GM19035 (cell line): ENCODE data around the gene COL12A1.

Experiments
- ATAC-seq: cut with Tn5 transposase; IDR thresholded peaks from one replicate; pipeline ENCODE4 v1.9.1; 2021; ENCODE audit not compliant: unreplicated experiment

COL12A1 gene

GRCh38 chr6:75180864-75181263 is 25.0 kb downstream of the COL12A1 start:
- ATAC-seq, result no peak

GRCh38 chr6:75178757-75179156 is 27.1 kb downstream of the COL12A1 start:
- ATAC-seq, result no peak

- ATAC-seq, result no peak
These were observed 29.7 kb downstream of the COL12A1 start for GRCh38 chr6:75176076-75176582.

- no peak for ATAC-seq
These were observed 33.9 kb downstream of the COL12A1 start for GRCh38 chr6:75171986-75172385.

- ATAC-seq, result no peak
These were observed 34.3 kb downstream of the COL12A1 start for GRCh38 chr6:75171567-75171966.

- ATAC-seq, result no peak
These were observed 34.9 kb downstream of the COL12A1 start for GRCh38 chr6:75170691-75171560.

GRCh38 chr6:75169689-75170586 is 35.9 kb downstream of the COL12A1 start:
- no peak for ATAC-seq

- no peak for ATAC-seq
These were observed 38.0 kb downstream of the COL12A1 start for GRCh38 chr6:75167851-75168250.

- ATAC-seq, result no peak
These were observed 38.5 kb downstream of the COL12A1 start for GRCh38 chr6:75167325-75167724.

- ATAC-seq, result no peak
These were observed 39.1 kb downstream of the COL12A1 start for GRCh38 chr6:75166773-75167172.

GRCh38 chr6:75166236-75166635 is 39.6 kb downstream of the COL12A1 start:
- no peak for ATAC-seq

- ATAC-seq, result no peak
These were observed 47.7 kb downstream of the COL12A1 start for GRCh38 chr6:75158176-75158575.

GRCh38 chr6:75157336-75157735 is 48.5 kb downstream of the COL12A1 start:
- no peak for ATAC-seq

GRCh38 chr6:75156186-75156878 is 49.5 kb downstream of the COL12A1 start:
- no peak for ATAC-seq

GRCh38 chr6:75155631-75156030 is 50.2 kb downstream of the COL12A1 start:
- ATAC-seq, result no peak

GRCh38 chr6:75154973-75155372 is 50.9 kb downstream of the COL12A1 start:
- no peak for ATAC-seq

- ATAC-seq, result no peak
These were observed 55.0 kb downstream of the COL12A1 start for GRCh38 chr6:75150685-75151412.

GRCh38 chr6:75149696-75150095 is 56.2 kb downstream of the COL12A1 start:
- no peak for ATAC-seq

- ATAC-seq, result no peak
These were observed 56.6 kb downstream of the COL12A1 start for GRCh38 chr6:75149240-75149639.

GRCh38 chr6:75147512-75147911 is 58.3 kb downstream of the COL12A1 start:
- peak; percentile 92 for ATAC-seq
